TTC549 (cell line): Measurements from ENCODE around the gene IBSP.

Experiments
- FAIRE-seq: peaks from 2 replicates; lab custom pipeline; 2012; peaks lifted over from hg19 to GRCh38; lab: Jason Lieb, UNC

Gene IBSP

GRCh38 chr4:87838890-87839591 lies 39.7 kb downstream of the IBSP start:
- peak; percentile 71 for FAIRE-seq

GRCh38 chr4:87839592-87839946 lies 40.2 kb downstream of the IBSP start:
- no peak for FAIRE-seq

GRCh38 chr4:87840149-87840548 lies 40.8 kb downstream of the IBSP start:
- no peak for FAIRE-seq

GRCh38 chr4:87843936-87844335 lies 44.6 kb downstream of the IBSP start:
- FAIRE-seq: no peak

- no peak for FAIRE-seq
Observed at GRCh38 chr4:87844452-87844851, 45.1 kb downstream of the IBSP start.

GRCh38 chr4:87846226-87846625 lies 46.9 kb downstream of the IBSP start:
- no peak for FAIRE-seq

GRCh38 chr4:87848622-87849351 lies 49.4 kb downstream of the IBSP start:
- no peak for FAIRE-seq

- FAIRE-seq: no peak
Observed at GRCh38 chr4:87849612-87850011, 50.3 kb downstream of the IBSP start.

GRCh38 chr4:87851332-87851731 lies 52.0 kb downstream of the IBSP start:
- no peak for FAIRE-seq

GRCh38 chr4:87851953-87852352 lies 52.6 kb downstream of the IBSP start:
- FAIRE-seq: no peak

GRCh38 chr4:87853108-87853507 lies 53.8 kb downstream of the IBSP start:
- FAIRE-seq: peak; percentile 70

GRCh38 chr4:87853891-87854290 lies 54.5 kb downstream of the IBSP start:
- no peak for FAIRE-seq

GRCh38 chr4:87855559-87855958 lies 56.2 kb downstream of the IBSP start:
- FAIRE-seq: no peak

- no peak for FAIRE-seq
Observed at GRCh38 chr4:87856816-87857215, 57.5 kb downstream of the IBSP start.

GRCh38 chr4:87857789-87858188 lies 58.4 kb downstream of the IBSP start:
- no peak for FAIRE-seq
